Neural progenitor cell (in vitro differentiated cells): ENCODE data around the gene PPM1N. TPM values are rescaled to one million over a fixed set of nuclear protein-coding genes. Genes with fewer than 3 reads are reported as not detected.
"Not testable (repeated sequence)": the region's sequence is repeated elsewhere in the genome, so short reads cannot be mapped to it uniquely, and the experiment has no call there.

Experiments
- DNase-seq: peaks from one replicate; pipeline ENCODE4 v3.0.0-alpha.2; 2016; ENCODE audit warnings: low spot score
- H2AFZ ChIP-seq: fragments of 200-600 bp; sonication (generic); replicated peaks from 2 replicates; pipeline ENCODE4 v1.6.1; 2016; ENCODE audit warnings: antibody characterized with exemption
- H3F3A ChIP-seq: fragments of 200-600 bp; sonication (generic); 2 replicates; pipeline ENCODE4 v1.6.1; 2016; ENCODE audit warnings: antibody characterized with exemption, low read depth
- H3K27ac ChIP-seq: fragments of 200-600 bp; sonication (generic); 2 replicates; pipeline ENCODE4 v1.5.1; 2016; ENCODE audit warnings: mild to moderate bottlenecking
- H3K27me3 ChIP-seq: fragments of 200-600 bp; sonication (generic); 2 replicates; pipeline ENCODE4 v1.6.1; 2016; ENCODE audit warnings: mild to moderate bottlenecking, moderate library complexity
- H3K36me3 ChIP-seq: fragments of 200-600 bp; sonication (generic); 2 replicates; pipeline ENCODE4 v1.5.1; 2016
- H3K4me1 ChIP-seq: fragments of 200-600 bp; sonication (generic); 2 replicates; pipeline ENCODE4 v1.6.1; 2016; ENCODE audit warnings: mixed run types
- H3K4me2 ChIP-seq: fragments of 200-600 bp; sonication (generic); 2 replicates; pipeline ENCODE4 v1.6.1; 2016
- H3K4me3 ChIP-seq: fragments of 200-600 bp; sonication (generic); 2 replicates; pipeline ENCODE4 v1.5.1; 2016
- H3K79me2 ChIP-seq: fragments of 200-600 bp; sonication (generic); 2 replicates; pipeline ENCODE4 v1.6.1; 2016; ENCODE audit warnings: low read depth
- H3K9ac ChIP-seq: fragments of 200-600 bp; sonication (generic); 2 replicates; pipeline ENCODE4 v1.6.1; 2016
- H3K9me3 ChIP-seq: fragments of 200-600 bp; sonication (generic); 2 replicates; pipeline ENCODE4 v1.5.1; 2016; ENCODE audit warnings: low read depth
- H4K20me1 ChIP-seq: fragments of 200-600 bp; sonication (generic); 2 replicates; pipeline ENCODE4 v1.6.1; 2016; ENCODE audit warnings: low read depth
- H3K27ac Mint-ChIP-seq: 3 replicates; pipeline ENCODE4 v1.8.0; 2021; ENCODE audit warnings: mixed read lengths
- H3K27me3 Mint-ChIP-seq: 2 replicates; pipeline ENCODE4 v1.8.0; 2022; ENCODE audit warnings: low read depth, mild to moderate bottlenecking, inconsistent platforms, moderate library complexity, mixed read lengths; ENCODE audit not compliant: insufficient read depth
- H3K36me3 Mint-ChIP-seq: 3 replicates; pipeline ENCODE4 v1.8.0; 2021; ENCODE audit warnings: mixed read lengths
- H3K4me1 Mint-ChIP-seq: 3 replicates; pipeline ENCODE4 v1.8.0; 2021; ENCODE audit warnings: mixed read lengths
- H3K4me3 Mint-ChIP-seq: 3 replicates; pipeline ENCODE4 v1.8.0; 2021; ENCODE audit warnings: mild to moderate bottlenecking, moderate library complexity, mixed read lengths
- H3K9me3 Mint-ChIP-seq: 3 replicates; pipeline ENCODE4 v1.8.0; 2020; ENCODE audit warnings: mixed read lengths
- CTCF ChIP-seq: fragments of 200-600 bp; sonication (generic); IDR thresholded peaks from 2 replicates; pipeline ENCODE4 v1.5.1; 2017; ENCODE audit warnings: antibody characterized with exemption, mild to moderate bottlenecking
- EZH2 ChIP-seq: fragments of 200-600 bp; sonication (generic); IDR thresholded peaks from 2 replicates; pipeline ENCODE4 v1.6.1; 2017; ENCODE audit warnings: antibody characterized with exemption, mild to moderate bottlenecking, moderate library complexity
- EZH2phosphoT487 ChIP-seq: fragments of 200-600 bp; sonication (generic); IDR thresholded peaks from 2 replicates; pipeline ENCODE4 v1.6.1; 2017; ENCODE audit warnings: antibody characterized with exemption
- total RNA-seq: library from RNA; depleted of rRNA; stranded (reverse); fragments of >200 nt; gene quantifications from 2 replicates; pipeline ENCODE4 v1.2.3, GENCODE V29; 2015; ENCODE audit warnings: low replicate concordance

The PPM1N gene
- total RNA-seq, 1 donor from 2014 or later = 2.4 TPM

- peak overlapping the region; percentile 99 for H3K4me3 ChIP-seq
- Mint-ChIP-seq H3K9me3 (no peaks in the 10 kb centered on the region), H3K27ac (no peak overlapping the region), H3K4me3 (peak overlapping the region; percentile 94), H3K36me3 (no peaks in the 10 kb centered on the region), H3K4me1 (peaks cover 13% of the 10 kb centered on the region), H3K27me3 (peaks cover 4% of the 10 kb centered on the region)
- no peaks in the 10 kb centered on the region for H3K4me1 ChIP-seq
- peaks cover 58% of the 10 kb centered on the region for H3K79me2 ChIP-seq
- H3F3A ChIP-seq = peaks cover 41% of the 10 kb centered on the region
- peak overlapping the region; percentile 50 for H3K9ac ChIP-seq
- no peak overlapping the region for H3K27ac ChIP-seq
- H3K36me3 ChIP-seq = no peaks in the 10 kb centered on the region
- TF ChIP-seq EZH2 = no peak
- TF ChIP-seq CTCF = no peak
- TF ChIP-seq EZH2phosphoT487 = no peak
- H2AFZ ChIP-seq = no peak overlapping the region
- peak; percentile 57 for DNase-seq
- H3K9me3 ChIP-seq = no peaks in the 10 kb centered on the region
- no peaks in the 10 kb centered on the region for H3K27me3 ChIP-seq
- peaks cover 45% of the 10 kb centered on the region for H4K20me1 ChIP-seq
- peak overlapping the region; percentile 99 for H3K4me2 ChIP-seq
These were observed 9.7 kb downstream of the PPM1N start for GRCh38 chr19:45507872-45508416.

- Mint-ChIP-seq H3K27me3 (peaks cover 4% of the 10 kb centered on the region), H3K4me3 (peak overlapping the region; percentile 94), H3K9me3 (no peaks in the 10 kb centered on the region), H3K4me1 (peaks cover 11% of the 10 kb centered on the region), H3K36me3 (no peaks in the 10 kb centered on the region), H3K27ac (no peak overlapping the region)
- Histone ChIP-seq H2AFZ (no peak overlapping the region), H3K4me3 (peak overlapping the region; percentile 99), H3K9me3 (no peaks in the 10 kb centered on the region), H3K4me1 (no peaks in the 10 kb centered on the region), H3K27ac (peak overlapping the region; percentile 6), H3K9ac (peak overlapping the region; percentile 50), H3K79me2 (peaks cover 63% of the 10 kb centered on the region), H4K20me1 (peaks cover 48% of the 10 kb centered on the region), H3K4me2 (peak overlapping the region; percentile 99), H3F3A (peaks cover 41% of the 10 kb centered on the region), H3K36me3 (no peaks in the 10 kb centered on the region), H3K27me3 (no peaks in the 10 kb centered on the region)
- no peak for TF ChIP-seq EZH2phosphoT487
- DNase-seq = peak; percentile 53
These were observed 10.2 kb downstream of the PPM1N start for GRCh38 chr19:45508417-45508860.

GRCh38 chr19:45508861-45509691 is 10.8 kb downstream of the PPM1N start:
- peak overlapping the region; percentile 94 for H3K4me3 Mint-ChIP-seq
- peaks cover 4% of the 10 kb centered on the region for H3K27me3 Mint-ChIP-seq
- no peaks in the 10 kb centered on the region for H3K9me3 ChIP-seq
- H3K27ac ChIP-seq = peak overlapping the region; percentile 6
- no peaks in the 10 kb centered on the region for H3K9me3 Mint-ChIP-seq
- H4K20me1 ChIP-seq = peaks cover 55% of the 10 kb centered on the region
- no peaks in the 10 kb centered on the region for H3K36me3 ChIP-seq
- H3K9ac ChIP-seq = peak overlapping the region; percentile 50
- H3K27me3 ChIP-seq = no peaks in the 10 kb centered on the region
- peak overlapping the region; percentile 99 for H3K4me3 ChIP-seq
- no peaks in the 10 kb centered on the region for H3K4me1 ChIP-seq
- TF ChIP-seq EZH2phosphoT487 = no peak
- TF ChIP-seq CTCF = no peak
- TF ChIP-seq EZH2 = no peak
- peaks cover 41% of the 10 kb centered on the region for H3F3A ChIP-seq
- H2AFZ ChIP-seq = no peak overlapping the region
- peaks cover 69% of the 10 kb centered on the region for H3K79me2 ChIP-seq
- H3K4me2 ChIP-seq = peak overlapping the region; percentile 99
- H3K36me3 Mint-ChIP-seq = no peaks in the 10 kb centered on the region
- peak; percentile 77 for DNase-seq
- H3K27ac Mint-ChIP-seq = peak overlapping the region; percentile 89
- peaks cover 12% of the 10 kb centered on the region for H3K4me1 Mint-ChIP-seq

- Mint-ChIP-seq H3K9me3 (no peaks in the 10 kb centered on the region), H3K36me3 (no peaks in the 10 kb centered on the region), H3K4me3 (peak overlapping the region; percentile 94), H3K4me1 (peaks cover 12% of the 10 kb centered on the region), H3K27ac (peak overlapping the region; percentile 69), H3K27me3 (peaks cover 4% of the 10 kb centered on the region)
- no peak overlapping the region for H3K9ac ChIP-seq
- H3K36me3 ChIP-seq = no peaks in the 10 kb centered on the region
- H4K20me1 ChIP-seq = peaks cover 60% of the 10 kb centered on the region
- TF ChIP-seq CTCF (no peak), EZH2phosphoT487 (no peak)
- H3K27ac ChIP-seq = no peak overlapping the region
- H2AFZ ChIP-seq = no peak overlapping the region
- H3K27me3 ChIP-seq = no peaks in the 10 kb centered on the region
- DNase-seq = no peak
- H3K4me3 ChIP-seq = peak overlapping the region; percentile 99
- H3K4me2 ChIP-seq = peak overlapping the region; percentile 99
- H3K9me3 ChIP-seq = no peaks in the 10 kb centered on the region
- H3K4me1 ChIP-seq = no peaks in the 10 kb centered on the region
- peaks cover 75% of the 10 kb centered on the region for H3K79me2 ChIP-seq
- H3F3A ChIP-seq = peaks cover 41% of the 10 kb centered on the region
These were observed 11.4 kb downstream of the PPM1N start for GRCh38 chr19:45509692-45510015.

DNA sequence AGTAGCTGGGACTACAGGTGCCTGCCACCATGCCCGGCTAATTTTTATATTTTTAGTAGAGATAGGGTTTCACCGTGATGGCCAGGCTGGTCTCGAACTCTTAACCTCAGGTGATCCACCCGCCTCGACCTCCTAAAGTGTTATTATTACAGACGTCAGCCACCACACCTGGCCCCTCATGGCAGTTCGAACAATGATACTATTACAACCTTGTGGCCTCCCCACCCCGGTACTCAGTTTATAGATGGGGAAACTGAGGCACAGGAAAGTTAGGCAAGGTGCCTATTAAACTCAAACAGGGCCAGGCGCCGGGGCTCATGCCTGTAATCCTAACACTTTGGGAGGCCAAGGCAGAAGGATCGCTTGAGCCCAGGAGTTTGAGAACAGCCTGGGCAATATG is 12.1 kb downstream of the PPM1N start:
- not testable (repeated sequence) for H3K27me3 ChIP-seq, H3K9me3 Mint-ChIP-seq, H3K4me2 ChIP-seq, H3K36me3 Mint-ChIP-seq, H3K4me1 ChIP-seq, H3K27ac ChIP-seq, H3K36me3 ChIP-seq, H3K27me3 Mint-ChIP-seq, H2AFZ ChIP-seq, H3K27ac Mint-ChIP-seq, H3K9ac ChIP-seq, DNase-seq, H3K4me3 ChIP-seq, H3K9me3 ChIP-seq
- peak overlapping the region; percentile 94 for H3K4me3 Mint-ChIP-seq
- peaks cover 82% of the 10 kb centered on the region for H3K79me2 ChIP-seq
- H4K20me1 ChIP-seq = peaks cover 67% of the 10 kb centered on the region
- H3K4me1 Mint-ChIP-seq = peaks cover 12% of the 10 kb centered on the region
- peaks cover 37% of the 10 kb centered on the region for H3F3A ChIP-seq
